NCI-H345 (cell line): ENCODE results near the gene ZAR1L.
"Not testable (repeated sequence)": the region's sequence is repeated elsewhere in the genome, so short reads cannot be mapped to it uniquely, and the experiment has no call there.

Experiments used
- DNase-seq: peaks from one replicate; lab custom pipeline; 2025; lab: John Stamatoyannopoulos, UW

Gene ZAR1L, protein sequence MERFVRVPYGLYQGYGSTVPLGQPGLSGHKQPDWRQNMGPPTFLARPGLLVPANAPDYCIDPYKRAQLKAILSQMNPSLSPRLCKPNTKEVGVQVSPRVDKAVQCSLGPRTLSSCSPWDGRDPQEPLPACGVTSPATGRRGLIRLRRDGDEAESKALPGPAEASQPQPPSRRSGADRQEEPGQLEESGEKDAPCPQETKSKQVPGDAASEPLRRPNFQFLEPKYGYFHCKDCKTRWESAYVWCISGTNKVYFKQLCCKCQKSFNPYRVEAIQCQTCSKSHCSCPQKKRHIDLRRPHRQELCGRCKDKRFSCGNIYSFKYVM

DNA sequence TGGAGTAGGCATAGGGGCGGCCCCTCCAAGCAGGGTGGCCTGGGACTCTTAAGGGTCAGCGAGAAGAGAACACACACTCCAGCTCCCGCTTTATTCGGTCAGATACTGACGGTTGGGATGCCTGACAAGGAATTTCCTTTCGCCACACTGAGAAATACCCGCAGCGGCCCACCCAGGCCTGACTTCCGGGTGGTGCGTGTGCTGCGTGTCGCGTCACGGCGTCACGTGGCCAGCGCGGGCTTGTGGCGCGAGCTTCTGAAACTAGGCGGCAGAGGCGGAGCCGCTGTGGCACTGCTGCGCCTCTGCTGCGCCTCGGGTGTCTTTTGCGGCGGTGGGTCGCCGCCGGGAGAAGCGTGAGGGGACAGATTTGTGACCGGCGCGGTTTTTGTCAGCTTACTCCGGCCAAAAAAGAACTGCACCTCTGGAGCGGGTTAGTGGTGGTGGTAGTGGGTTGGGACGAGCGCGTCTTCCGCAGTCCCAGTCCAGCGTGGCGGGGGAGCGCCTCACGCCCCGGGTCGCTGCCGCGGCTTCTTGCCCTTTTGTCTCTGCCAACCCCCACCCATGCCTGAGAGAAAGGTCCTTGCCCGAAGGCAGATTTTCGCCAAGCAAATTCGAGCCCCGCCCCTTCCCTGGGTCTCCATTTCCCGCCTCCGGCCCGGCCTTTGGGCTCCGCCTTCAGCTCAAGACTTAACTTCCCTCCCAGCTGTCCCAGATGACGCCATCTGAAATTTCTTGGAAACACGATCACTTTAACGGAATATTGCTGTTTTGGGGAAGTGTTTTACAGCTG lies at the start of gene ZAR1L, which contains the start of gene BRCA2:
Gene ZAR1L (minus strand): TSS at position 126 of the 790 bp plus-strand sequence. CDS start 3,438 bp downstream, outside the sequence.
Gene BRCA2 (plus strand): TSS at position 271 of the 790 bp plus-strand sequence. CDS start 953 bp downstream, outside the sequence.
- peak; percentile 86 for DNase-seq

DNA sequence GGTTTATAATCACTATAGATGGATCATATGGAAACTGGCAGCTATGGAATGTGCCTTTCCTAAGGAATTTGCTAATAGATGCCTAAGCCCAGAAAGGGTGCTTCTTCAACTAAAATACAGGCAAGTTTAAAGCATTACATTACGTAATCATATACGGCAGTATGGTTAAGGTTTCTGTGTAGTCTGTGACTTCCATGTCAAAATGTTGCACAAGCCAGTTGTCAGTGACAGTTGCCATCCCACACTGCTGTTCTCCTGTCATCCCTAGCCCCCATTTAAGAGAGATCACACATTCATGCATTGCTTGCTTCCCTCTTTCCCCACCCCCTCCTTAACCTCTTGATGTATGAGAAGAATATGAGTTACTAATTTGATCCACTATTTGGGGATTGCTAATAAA lies 47.4 kb upstream of the ZAR1L start:
- no peak for DNase-seq

DNA sequence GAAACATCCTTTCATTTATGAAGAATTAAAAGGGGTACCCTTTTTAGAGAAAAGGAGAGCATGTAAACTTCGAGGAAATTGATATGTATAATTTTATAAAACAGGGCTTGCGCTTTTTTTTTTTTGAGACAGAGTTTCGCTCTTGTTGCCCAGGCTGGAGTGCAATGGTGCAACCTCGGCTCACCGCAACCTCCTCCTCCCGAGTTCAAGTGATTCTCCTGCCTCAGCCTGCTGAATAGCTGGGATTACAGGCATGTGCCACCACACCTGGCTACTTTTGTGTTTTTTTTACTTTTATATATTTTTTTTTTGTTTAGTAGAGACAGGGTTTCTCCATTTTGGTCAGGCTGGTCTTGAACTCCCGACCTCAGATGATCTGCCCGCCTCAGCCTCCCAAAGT lies 40.8 kb upstream of the ZAR1L start:
- DNase-seq = not testable (repeated sequence)

DNA sequence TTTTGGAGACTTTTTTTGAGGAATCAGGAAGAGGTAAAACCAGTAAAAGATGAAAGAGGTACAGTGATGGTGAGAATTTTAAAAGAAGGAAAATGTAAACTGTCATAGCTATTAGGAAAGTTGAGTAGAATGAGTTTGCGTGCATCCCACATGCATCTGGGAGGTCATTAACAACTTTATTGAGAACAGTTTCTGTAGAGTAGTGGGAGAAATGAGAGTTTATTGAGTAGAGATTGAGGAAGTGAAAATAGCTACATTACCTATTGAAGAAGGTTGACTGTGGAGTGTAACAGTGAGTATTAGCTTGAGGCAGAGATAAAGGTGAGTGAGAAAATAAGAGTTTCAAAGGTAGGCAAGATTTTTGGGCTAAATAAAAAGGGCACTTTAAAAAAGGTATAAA lies 38.9 kb upstream of the ZAR1L start:
- no peak for DNase-seq

DNA sequence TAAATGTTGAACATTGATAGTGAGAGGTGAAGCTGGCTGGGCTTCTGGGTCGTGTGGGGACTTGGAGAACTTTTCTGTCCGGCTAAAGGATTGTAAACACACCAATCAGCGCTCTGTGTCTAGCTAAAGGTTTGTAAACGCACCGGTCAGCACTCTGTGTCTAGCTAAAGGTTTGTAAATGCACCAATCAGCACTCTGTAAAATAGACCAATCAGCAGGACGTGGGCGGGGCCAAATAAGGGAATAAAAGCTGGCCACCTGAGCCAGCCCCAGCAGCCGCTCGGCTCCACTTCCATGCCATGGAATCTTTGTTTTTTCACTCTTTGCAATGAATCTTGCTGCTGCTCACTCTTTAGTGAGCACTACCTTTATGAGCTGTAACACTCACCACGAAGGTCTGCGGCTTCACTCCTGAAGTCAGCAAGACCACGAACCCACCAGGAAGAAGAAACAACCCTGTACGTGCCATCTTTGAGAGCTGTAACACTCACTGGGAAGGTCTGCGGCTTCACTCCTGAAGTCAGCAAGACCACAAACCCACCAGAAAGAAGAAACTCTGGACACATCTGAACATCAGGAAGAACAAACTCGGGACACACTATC lies 35.8 kb upstream of the ZAR1L start:
- DNase-seq = not testable (repeated sequence)

DNA sequence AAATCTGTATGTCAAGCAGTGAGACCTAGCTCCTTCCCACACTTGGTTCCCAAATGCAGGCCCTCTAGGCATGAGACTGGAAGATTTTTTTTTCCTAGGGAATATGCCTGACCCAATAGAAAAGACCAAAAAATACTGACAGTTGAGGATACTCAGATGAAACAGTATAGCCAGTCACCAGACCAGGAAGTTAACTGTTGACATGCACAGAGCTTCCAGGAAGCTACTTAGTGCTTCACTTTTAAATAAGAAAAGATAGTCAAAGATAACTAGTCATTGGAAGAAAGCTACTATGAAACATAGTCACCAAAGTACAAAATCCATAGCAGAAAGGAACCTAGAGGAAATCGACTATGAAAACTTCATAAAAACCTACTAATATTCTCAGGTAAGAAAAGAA lies 32.5 kb upstream of the ZAR1L start:
- DNase-seq = no peak

DNA sequence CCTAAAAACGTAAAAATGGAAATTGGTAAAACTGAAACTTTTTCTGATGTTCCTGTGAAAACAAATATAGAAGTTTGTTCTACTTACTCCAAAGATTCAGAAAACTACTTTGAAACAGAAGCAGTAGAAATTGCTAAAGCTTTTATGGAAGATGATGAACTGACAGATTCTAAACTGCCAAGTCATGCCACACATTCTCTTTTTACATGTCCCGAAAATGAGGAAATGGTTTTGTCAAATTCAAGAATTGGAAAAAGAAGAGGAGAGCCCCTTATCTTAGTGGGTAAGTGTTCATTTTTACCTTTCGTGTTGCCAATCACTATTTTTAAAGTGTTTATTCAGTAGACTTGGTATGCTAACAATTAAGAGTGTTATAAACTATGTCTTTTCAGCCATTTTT lies 25.8 kb upstream of the ZAR1L start:
- no peak for DNase-seq

DNA sequence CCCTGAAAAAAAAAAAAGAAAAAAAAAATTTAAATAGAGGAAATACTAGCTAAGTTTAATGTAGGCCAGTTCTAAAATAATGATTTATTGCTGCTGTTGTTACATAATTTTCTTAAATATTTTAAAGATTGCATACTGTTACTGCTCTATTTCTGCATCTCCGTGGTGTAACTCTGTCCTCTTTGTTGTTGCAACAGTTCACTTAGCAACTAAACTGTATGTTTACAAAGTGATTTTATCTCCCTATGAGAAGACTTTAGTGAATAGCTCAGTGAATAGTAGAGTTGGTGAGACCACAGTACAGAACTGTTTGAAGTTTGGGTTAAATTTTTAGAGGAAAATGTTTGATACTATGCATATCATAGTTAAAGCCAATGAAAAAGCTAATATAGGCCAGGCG lies 19.5 kb upstream of the ZAR1L start:
- no peak for DNase-seq

DNA sequence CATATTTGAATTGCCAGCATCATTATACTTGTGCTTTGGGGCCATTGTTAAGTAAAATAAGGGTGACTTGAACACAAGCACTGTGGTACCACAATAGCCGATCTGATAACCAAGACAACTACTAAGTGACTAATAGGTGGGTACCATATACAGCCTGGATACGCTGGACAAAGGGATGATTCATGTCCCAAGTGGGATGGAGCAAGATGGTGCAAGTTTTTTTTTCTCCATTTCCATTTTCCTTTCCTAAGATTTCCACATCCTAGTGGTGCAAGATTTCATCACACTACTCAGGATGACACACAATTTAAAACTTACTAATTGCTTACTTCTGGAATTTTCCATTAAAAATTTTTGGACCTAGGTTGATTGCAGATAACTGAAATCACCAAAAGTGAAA lies 15.3 kb upstream of the ZAR1L start:
- DNase-seq = no peak

DNA sequence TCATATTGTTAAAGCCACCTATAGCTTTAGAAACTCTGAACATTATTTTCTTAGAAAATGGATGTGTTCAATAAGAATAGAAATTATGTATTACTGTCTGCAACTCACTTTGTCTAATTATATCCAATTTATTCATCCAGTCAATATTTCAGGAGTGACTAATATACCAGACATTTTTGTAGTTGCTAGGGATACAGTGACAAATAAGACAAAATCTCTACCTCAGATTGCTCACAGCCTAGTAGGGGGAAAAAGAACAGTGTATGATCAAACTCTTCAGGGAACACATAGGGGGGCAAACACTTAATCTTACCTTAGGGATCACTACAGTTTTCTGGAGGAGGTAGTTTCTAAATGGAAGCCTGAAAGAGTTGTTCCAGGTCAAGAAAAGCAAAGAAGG lies 8.7 kb upstream of the ZAR1L start:
- no peak for DNase-seq

DNA sequence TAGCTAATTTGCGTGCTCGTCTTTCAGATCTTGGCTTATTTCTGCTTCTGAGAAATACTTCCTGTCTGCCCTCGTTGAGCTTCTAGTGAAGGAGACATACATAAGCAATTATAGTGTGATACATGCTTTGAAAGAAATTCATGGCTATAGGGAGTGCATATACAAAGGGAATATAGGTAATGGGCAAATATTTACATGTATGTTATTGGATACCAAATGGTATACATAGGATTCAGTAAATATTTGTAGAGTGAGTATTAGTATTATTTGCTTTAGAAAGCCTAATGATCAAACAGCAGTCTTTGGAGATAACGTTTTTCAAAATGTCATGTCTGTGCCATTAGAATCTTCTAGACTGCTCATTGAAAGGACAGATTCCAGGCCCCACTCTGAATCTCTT lies 5.4 kb upstream of the ZAR1L start:
- DNase-seq = no peak

DNA sequence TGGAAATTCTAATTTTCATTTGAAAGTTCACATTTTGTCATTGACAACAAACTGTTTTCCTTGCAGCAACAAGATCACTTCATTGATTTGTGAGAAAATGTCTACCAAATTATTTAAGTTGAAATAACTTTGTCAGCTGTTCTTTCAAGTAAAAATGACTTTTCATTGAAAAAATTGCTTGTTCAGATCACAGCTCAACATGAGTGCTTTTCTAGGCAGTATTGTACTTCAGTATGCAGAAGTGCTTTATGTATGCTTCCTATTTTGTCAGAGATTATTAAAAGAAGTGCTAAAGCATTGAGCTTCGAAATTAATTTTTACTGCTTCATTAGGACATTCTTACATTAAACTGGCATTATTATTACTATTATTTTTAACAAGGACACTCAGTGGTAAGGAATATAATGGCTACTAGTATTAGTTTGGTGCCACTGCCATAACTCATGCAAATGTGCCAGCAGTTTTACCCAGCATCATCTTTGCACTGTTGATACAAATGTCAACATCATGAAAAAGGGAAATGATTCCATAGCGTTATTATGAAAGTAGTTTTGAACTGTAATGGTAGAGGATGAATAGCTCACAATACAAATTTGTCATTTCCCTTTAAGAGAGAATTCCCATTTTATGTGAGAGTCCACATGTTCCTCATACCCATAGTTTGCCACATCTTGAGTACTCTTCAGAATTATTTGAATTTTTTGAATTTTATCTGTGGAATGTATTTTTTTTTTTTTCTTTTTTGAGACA lies 2.7 kb upstream of the ZAR1L start:
- no peak for DNase-seq

DNA sequence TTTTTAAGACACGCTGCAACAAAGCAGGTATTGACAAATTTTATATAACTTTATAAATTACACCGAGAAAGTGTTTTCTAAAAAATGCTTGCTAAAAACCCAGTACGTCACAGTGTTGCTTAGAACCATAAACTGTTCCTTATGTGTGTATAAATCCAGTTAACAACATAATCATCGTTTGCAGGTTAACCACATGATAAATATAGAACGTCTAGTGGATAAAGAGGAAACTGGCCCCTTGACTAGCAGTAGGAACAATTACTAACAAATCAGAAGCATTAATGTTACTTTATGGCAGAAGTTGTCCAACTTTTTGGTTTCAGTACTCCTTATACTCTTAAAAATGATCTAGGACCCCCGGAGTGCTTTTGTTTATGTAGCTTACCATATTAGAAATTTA lies 1.3 kb upstream of the ZAR1L start:
- no peak for DNase-seq

DNA sequence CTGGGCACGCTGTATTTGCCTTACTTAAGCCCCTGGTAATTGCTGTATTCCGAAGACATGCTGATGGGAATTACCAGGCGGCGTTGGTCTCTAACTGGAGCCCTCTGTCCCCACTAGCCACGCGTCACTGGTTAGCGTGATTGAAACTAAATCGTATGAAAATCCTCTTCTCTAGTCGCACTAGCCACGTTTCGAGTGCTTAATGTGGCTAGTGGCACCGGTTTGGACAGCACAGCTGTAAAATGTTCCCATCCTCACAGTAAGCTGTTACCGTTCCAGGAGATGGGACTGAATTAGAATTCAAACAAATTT lies 821 bp upstream of the ZAR1L start:
- peak; percentile 44 for DNase-seq

DNA sequence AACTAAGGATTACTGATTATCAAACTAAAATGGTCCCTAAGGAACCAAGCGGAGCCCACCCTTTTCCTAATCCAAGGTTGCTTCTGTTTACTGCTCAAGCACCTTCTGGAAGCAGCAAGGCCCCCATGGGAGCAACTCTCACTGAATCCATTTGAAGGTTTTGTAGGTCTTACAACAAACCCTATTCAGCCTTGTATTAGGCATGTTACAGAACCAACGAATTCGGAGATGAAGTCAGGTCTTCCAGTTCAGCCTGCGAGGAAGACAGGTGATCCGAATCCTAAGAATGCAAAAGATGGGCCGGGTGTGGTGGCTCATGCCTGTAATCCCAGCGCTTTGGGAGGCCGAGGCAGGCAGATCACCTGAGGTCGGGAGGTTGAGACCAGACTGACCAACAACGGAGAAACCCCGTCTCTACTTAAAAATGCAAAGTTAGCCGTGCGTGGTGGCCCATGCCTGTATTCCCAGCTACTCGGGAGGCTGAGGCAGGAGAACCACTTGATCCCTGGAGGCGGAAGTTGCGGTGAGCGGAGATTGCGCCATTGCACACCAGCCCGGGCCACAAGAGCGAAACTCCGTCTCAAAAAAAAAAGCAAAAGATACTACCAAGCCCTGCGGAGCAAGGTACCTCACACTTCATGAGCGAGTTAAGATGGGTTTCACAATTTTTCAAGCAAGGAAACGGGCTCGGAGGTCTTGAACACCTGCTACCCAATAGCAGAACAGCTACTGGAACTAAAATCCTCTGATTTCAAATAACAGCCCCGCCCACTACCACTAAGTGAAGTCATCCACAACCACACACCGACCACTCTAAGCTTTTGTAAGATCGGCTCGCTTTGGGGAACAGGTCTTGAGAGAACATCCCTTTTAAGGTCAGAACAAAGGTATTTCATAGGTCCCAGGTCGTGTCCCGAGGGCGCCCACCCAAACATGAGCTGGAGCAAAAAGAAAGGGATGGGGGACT lies 609 bp downstream of the ZAR1L start:
- peak; percentile 20 for DNase-seq

DNA sequence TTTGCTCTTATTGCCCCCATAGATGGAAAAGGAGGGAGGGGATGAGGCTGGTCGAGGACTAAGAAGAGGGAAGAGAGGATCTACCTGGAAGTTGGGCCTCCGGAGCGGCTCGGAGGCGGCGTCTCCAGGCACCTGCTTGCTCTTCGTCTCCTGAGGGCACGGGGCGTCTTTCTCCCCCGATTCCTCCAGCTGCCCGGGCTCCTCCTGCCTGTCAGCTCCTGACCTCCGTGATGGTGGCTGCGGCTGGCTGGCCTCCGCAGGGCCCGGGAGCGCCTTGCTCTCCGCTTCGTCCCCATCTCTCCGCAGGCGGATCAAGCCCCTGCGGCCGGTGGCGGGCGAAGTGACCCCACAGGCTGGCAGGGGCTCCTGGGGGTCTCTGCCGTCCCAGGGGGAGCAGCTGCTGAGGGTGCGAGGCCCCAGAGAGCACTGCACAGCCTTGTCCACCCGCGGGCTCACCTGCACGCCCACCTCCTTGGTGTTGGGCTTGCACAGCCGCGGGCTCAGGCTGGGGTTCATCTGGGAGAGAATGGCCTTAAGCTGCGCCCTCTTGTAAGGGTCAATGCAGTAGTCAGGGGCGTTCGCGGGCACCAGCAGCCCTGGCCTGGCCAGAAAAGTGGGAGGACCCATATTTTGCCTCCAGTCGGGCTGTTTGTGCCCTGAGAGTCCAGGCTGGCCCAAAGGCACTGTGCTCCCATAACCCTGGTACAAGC lies 3.8 kb downstream of the ZAR1L start:
- no peak for DNase-seq

DNA sequence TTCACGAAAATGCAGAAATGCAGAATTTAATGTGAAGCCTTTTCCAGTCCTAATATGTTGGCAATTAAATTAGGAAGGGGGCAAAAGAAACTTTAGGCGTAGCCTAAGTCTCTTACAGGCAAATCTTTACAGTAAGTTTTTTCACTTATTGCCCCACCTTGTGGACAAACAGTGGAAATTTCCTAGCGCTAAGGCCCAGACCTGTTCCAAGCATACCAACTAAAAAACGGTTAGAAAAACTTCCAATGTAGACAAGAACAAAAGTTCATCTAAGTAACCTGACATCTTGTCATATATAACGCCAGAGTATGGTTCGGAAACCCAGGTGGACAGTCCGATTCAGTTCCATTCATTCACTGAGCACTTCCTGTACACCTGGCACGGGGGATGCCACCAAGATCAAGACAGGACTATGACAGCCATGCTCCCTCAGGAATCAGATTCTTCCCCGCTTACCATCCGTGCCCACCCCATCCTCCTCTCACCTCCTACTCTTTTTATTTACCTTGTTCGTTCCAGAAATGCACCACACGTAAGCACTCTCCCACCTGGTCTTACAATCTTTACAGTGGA lies 4.9 kb downstream of the ZAR1L start:
- DNase-seq = peak; percentile 2

DNA sequence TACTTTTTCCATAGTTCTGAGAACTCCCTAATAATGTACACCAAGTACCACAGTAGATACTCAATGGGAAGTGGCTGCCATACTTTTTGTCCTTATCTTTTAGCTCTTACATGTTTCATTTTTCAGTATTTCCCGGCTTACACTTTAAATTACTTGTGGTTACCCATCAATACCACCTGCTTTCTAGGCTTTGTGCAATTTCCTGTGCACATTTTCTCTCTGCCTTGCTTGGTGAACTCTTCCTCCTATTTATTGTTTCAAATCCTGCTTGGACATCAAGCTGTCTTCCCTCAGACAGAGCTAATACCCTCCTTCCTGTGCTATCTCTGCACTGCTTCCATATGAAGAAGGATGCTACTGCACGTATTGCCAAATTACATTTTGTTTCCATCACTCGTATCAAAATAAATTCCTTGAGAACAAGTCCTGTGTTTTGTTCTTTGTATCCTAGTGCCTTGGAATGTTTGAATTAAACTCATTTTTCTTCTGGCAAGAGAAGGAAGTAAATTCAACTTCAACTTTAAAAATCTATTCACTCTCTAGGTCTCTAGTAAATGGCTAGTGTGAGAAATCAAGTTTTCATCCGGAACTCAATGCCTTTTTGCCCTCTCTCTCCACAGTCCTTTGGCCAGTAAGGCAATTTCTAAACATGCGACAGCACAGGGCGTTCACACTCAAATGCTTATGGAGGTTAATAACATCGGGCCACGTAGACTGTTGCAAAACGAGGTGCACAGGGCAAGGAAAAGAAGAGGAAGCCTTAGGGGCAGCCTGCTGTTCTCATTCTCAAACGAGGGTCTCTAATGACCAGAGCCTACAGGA lies 5.6 kb downstream of the ZAR1L start:
- no peak for DNase-seq

DNA sequence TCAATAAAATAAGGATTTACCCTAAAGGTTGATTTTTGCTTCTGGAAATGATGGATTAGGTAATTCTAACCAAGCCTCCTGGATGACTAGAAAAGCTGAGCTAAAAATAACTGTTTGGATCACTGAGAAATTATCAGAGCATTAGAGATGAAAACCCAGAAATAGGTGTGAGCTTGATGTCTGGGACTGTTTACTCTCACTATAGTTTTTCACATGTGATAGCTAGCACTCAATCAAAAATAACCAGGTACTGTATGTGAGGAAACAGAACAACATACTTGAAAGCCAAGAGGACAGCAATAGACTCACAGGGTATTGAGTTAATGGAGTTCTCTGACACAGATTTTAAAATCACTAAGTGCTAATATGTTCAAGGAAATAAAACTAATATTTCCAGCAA lies 9.5 kb downstream of the ZAR1L start:
- no peak for DNase-seq
